ENCODE results near the gene RBP4.

DNA sequence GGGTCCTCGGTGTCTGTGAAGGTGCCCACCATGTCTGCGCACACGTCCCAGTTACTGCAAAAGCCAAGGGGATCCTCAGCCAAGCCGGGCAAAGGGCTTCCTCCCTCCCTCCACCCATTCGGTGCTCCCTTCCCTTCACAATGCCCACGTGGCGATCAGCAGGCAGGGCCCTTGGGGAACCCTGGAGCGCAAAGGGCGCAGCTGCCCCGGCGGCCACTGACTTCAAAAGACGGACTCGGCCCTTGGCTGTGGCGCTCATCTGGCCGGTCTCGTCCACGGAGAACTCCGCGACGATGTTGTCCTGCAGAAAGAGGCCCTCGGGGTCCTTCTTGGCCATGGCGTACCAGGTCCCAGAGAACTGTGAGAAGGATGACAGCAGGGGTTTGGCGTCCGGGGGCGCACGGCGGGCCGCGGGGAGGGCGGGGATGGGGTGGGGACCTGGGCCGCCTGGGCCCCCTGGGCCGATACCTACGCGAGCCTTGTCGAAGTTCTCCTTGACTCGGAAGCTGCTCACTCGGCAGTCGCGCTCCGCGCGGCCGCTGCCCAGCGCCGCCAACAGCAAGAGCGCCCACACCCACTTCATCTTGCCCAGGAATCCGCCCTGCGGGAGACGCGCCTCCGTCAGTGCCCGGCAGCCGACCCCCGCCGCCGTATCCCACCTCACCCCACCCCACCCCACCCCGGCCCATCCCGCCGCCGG, 439 bp downstream of the RBP4 start:
- no peak for TF ChIP-seq POLR2A (IDR thresholded peaks at IDR 0.05)
- TF ChIP-seq, protein P1, sequence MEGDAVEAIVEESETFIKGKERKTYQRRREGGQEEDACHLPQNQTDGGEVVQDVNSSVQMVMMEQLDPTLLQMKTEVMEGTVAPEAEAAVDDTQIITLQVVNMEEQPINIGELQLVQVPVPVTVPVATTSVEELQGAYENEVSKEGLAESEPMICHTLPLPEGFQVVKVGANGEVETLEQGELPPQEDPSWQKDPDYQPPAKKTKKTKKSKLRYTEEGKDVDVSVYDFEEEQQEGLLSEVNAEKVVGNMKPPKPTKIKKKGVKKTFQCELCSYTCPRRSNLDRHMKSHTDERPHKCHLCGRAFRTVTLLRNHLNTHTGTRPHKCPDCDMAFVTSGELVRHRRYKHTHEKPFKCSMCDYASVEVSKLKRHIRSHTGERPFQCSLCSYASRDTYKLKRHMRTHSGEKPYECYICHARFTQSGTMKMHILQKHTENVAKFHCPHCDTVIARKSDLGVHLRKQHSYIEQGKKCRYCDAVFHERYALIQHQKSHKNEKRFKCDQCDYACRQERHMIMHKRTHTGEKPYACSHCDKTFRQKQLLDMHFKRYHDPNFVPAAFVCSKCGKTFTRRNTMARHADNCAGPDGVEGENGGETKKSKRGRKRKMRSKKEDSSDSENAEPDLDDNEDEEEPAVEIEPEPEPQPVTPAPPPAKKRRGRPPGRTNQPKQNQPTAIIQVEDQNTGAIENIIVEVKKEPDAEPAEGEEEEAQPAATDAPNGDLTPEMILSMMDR (IDR thresholded peaks at IDR 0.05), result no peak

All from esophagus squamous epithelium (tissue), 4 donors.